Natural killer cell (primary cell): ENCODE measurements around the gene SOX15. TPM values are rescaled to one million over a fixed set of nuclear protein-coding genes. Genes with fewer than 3 reads are reported as not detected.

Source experiments
- ATAC-seq, 3 donors: fragments of 150-1000 bp in 2 of 3; fragments of 200-7000 bp in 1 of 3; cut with Tn5 transposase; 1 replicate in 1 of 3; 2 replicates in 2 of 3; pipeline ENCODE4 v1.10.0; 2021; ENCODE audit warnings: mild to moderate bottlenecking in 2 of 3, moderate library complexity in 2 of 3
- DNase-seq, 2 donors: peaks; one replicate each; pipeline versions ENCODE4 v3.0.0 to v3.0.0-alpha.2; 2013 to 2021; ENCODE audit warnings: mixed read lengths in 1 of 2
- H3K27ac ChIP-seq: one replicate; pipeline ENCODE4 v1.5.1; 2013; ENCODE audit warnings: mild to moderate bottlenecking, low read length
- H3K27me3 ChIP-seq: one replicate; pipeline ENCODE4 v1.6.1; 2013; ENCODE audit warnings: low read length; ENCODE audit not compliant: control insufficient read depth, insufficient read depth
- H3K36me3 ChIP-seq: one replicate; pipeline ENCODE4 v1.6.1; 2013; ENCODE audit warnings: low read length; ENCODE audit not compliant: control insufficient read depth, insufficient read depth
- H3K4me1 ChIP-seq: one replicate; pipeline ENCODE4 v1.6.1; 2013; ENCODE audit warnings: low read length; ENCODE audit not compliant: control insufficient read depth, insufficient read depth
- H3K4me3 ChIP-seq: one replicate; pipeline ENCODE4 v1.5.1; 2013; ENCODE audit warnings: low read length
- H3K9me3 ChIP-seq: one replicate; pipeline ENCODE4 v1.6.1; 2013; ENCODE audit warnings: low read length; ENCODE audit not compliant: control insufficient read depth, insufficient read depth
- H3K27ac Mint-ChIP-seq, 2 donors: one replicate each; pipeline ENCODE4 v1.8.0; 2022; ENCODE audit warnings: mild to moderate bottlenecking in 2 of 2, mixed read lengths in 2 of 2, moderate library complexity in 1 of 2
- H3K27me3 Mint-ChIP-seq, 2 donors: one replicate each; pipeline ENCODE4 v1.8.0; 2022; ENCODE audit warnings: low read depth in 2 of 2, mixed read lengths in 2 of 2
- H3K36me3 Mint-ChIP-seq: one replicate; pipeline ENCODE4 v1.8.0; 2022; ENCODE audit warnings: mixed read lengths
- H3K4me1 Mint-ChIP-seq, 2 donors: one replicate each; pipeline ENCODE4 v1.8.0; 2022; ENCODE audit warnings: mixed read lengths in 2 of 2
- H3K4me3 Mint-ChIP-seq: one replicate; pipeline ENCODE4 v1.8.0; 2022; ENCODE audit warnings: mild to moderate bottlenecking, moderate library complexity, mixed read lengths
- H3K9me3 Mint-ChIP-seq, 2 donors: one replicate each; pipeline ENCODE4 v1.8.0; 2022; ENCODE audit warnings: mixed read lengths in 2 of 2
- CTCF ChIP-seq: fragments of 200-600 bp; IDR thresholded peaks from one replicate; pipeline ENCODE4 v1.8.0; 2022; ENCODE audit warnings: antibody characterized with exemption
- WGBS: methylation state at CpG from one replicate; pipeline ENCODE4 v1.1.7; 2013; ENCODE audit warnings: missing lambda C conversion rate; ENCODE audit not compliant: insufficient coverage; 5-methylcytosine and 5-hydroxymethylcytosine counted together
- intact Hi-C: fragments of 100-400 bp; cut with micrococcal nuclease; formaldehyde crosslinking; loops from one replicate; pipeline ENCODE4 v1.14.2; 2022
- total RNA-seq, 4 donors: library from RNA; stranded (reverse); fragments of 120-200 nt in 1 of 4; gene quantifications; one replicate each; pipeline versions ENCODE4 v1.2.3 to v1.2.4, GENCODE V29; 2013 to 2022

The SOX15 gene
- total RNA-seq, 3 donors from 2014 or later (not counting 1 experiment from before 2014, with no cell fraction given): 0.27 TPM; not detected in 2

DNA sequence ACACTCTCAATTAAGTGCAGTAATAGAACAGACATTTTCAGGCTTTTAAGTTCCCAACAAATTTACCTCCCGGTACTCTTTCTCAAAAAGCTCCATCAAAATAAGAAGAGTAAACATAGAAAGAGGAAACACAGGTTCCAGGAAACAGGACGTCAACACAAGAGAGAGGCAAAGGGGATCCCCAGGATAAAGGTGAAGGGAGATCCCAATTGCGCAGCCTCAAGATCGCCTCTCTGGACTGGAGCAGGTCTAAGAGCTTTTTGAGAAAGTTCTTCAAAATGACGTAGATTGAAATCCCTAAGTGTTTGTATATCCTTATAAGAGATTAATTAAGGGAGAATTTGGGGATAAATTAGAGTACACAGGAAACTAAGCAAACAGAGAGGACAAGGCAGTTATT is 28.7 kb upstream of the SOX15 start:
- no peak overlapping the region for H3K27ac ChIP-seq
- Mint-ChIP-seq H3K27ac (no peak overlapping the region), H3K4me1 (peaks cover 5 to 12% of the 10 kb centered on the region in 2 donors), H3K36me3 (no peaks in the 10 kb centered on the region), H3K27me3 (no peaks in the 10 kb centered on the region), H3K9me3 (no peaks in the 10 kb centered on the region), H3K4me3 (no peak overlapping the region)
- H3K9me3 ChIP-seq: no peaks in the 10 kb centered on the region
- no peak for TF ChIP-seq CTCF
- DNase-seq (no peak), ATAC-seq (no peak)
- intact Hi-C loops: no loop called here
- WGBS: 84% methylated on average over 4 of the region's 5 CpGs
- H3K36me3 ChIP-seq: no peaks in the 10 kb centered on the region
- no peak overlapping the region for H3K4me3 ChIP-seq
- peaks cover 12% of the 10 kb centered on the region for H3K4me1 ChIP-seq
- no peaks in the 10 kb centered on the region for H3K27me3 ChIP-seq

DNA sequence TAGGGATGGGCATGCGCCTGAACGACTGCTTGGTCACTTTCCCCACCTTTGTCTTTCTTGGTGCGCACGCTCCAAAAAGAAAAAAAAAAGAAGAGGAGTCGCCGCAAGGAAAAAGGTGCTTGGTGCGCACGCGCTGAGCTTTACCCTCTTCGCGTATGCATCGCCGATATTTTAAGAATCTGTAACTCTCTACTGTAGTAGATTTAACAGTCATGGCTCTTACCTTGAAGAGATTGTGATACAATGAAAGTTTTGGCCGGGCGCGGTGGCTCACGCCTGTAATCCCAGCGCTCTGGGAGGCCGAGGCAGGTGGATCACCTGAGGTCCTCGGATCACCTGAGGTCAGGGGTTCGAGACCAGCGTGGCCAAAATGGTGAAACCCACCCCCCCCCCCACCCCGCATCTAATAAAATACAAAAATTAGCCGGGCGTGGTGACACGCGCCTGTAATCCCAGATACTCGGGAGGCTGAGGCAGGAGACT is 25.4 kb upstream of the SOX15 start:
- H3K4me1 Mint-ChIP-seq: peaks cover 29 to 44% of the 10 kb centered on the region in 2 donors
- intact Hi-C loops: loop anchor here (2.0 kb wide), 2 partner anchors 43 to 71 kb away; partner anchors contain the start of gene TP53
- no peak for TF ChIP-seq CTCF
- peak overlapping the region; percentile 64 for H3K4me3 ChIP-seq
- H3K27ac Mint-ChIP-seq: peak overlapping the region; percentile 90 to 95
- no peaks in the 10 kb centered on the region for H3K27me3 Mint-ChIP-seq
- H3K9me3 Mint-ChIP-seq: no peaks in the 10 kb centered on the region
- H3K27me3 ChIP-seq: no peaks in the 10 kb centered on the region
- H3K9me3 ChIP-seq: no peaks in the 10 kb centered on the region
- no peaks in the 10 kb centered on the region for H3K36me3 Mint-ChIP-seq
- no peaks in the 10 kb centered on the region for H3K36me3 ChIP-seq
- H3K4me3 Mint-ChIP-seq: peak overlapping the region; percentile 96
- DNase-seq (no peak), ATAC-seq (peak; percentile 12 to 19 (median 14))
- H3K4me1 ChIP-seq: peaks cover 17% of the 10 kb centered on the region
- H3K27ac ChIP-seq: peak overlapping the region; percentile 71
- WGBS: 6% methylated on average over 28 of the region's 28 CpGs

GRCh38 chr17:7614425-7615264 is 24.8 kb upstream of the SOX15 start, which contains the start of gene FXR2:
TSS of gene FXR2 (minus strand) at chr17:7614897. CDS start at chr17:7614532, 365 bp downstream.
- H3K27ac Mint-ChIP-seq: peak within 1 kb of the TSS; percentile 94 to 95
- H3K36me3 ChIP-seq: no peaks in the 10 kb centered on the region
- H3K4me1 Mint-ChIP-seq: peaks cover 29 to 48% of the 10 kb centered on the region in 2 donors
- peak; percentile 51 for TF ChIP-seq CTCF
- peak within 1 kb of the TSS; percentile 79 for H3K4me3 ChIP-seq
- peak within 1 kb of the TSS; percentile 96 for H3K4me3 Mint-ChIP-seq
- DNase-seq (peak; percentile 95 to 99), ATAC-seq (peak; percentile 86 to 95 (median 87))
- WGBS: under 1% methylated on average over 93 of the region's 93 CpGs
- H3K27me3 ChIP-seq: no peaks in the 10 kb centered on the region
- no peaks in the 10 kb centered on the region for H3K36me3 Mint-ChIP-seq
- no peaks in the 10 kb centered on the region for H3K9me3 ChIP-seq
- intact Hi-C loops: loop anchor here (2.0 kb wide), 2 partner anchors 42 to 72 kb away; partner anchors contain the start of gene TP53
- H3K27ac ChIP-seq: peak within 1 kb of the TSS; percentile 72
- H3K27me3 Mint-ChIP-seq: no peaks in the 10 kb centered on the region
- no peaks in the 10 kb centered on the region for H3K9me3 Mint-ChIP-seq
- H3K4me1 ChIP-seq: peaks cover 17% of the 10 kb centered on the region
